Panc1 (cell line): ENCODE measurements around the gene CD22. TPM values are rescaled to one million over a fixed set of nuclear protein-coding genes. Genes with fewer than 3 reads are reported as not detected.

Experiments used
- ATAC-seq: fragments of 200-7000 bp; cut with Tn5 transposase; 2 replicates; pipeline ENCODE4 v1.9.1; 2020; ENCODE audit warnings: mild to moderate bottlenecking, moderate library complexity
- BruUV-seq: library from RNA; stranded (reverse); fragments of 400-500 nt; replicated peaks from 2 replicates; lab custom pipeline; 2021; lab: Mats Ljungman, UMichigan
- CTCF ChIA-PET: fragments of 300-600 bp; sonication (Branson Sonifier 250); formaldehyde crosslinking; loops from one replicate; lab custom pipeline; 2022; ENCODE audit warnings: antibody characterized with exemption; lab: Charles Lee
- POLR2A ChIA-PET: fragments of 300-600 bp; sonication (Branson Sonifier 250); formaldehyde crosslinking; loops from one replicate; lab custom pipeline; 2022; ENCODE audit warnings: antibody characterized with exemption; lab: Charles Lee
- DNase-seq: peaks from one replicate; pipeline ENCODE4 v3.0.0-alpha.2; 2010; ENCODE audit warnings: low read depth, low spot score
- H3K27ac ChIP-seq: 2 replicates; pipeline ENCODE4 v1.5.1; 2011; ENCODE audit warnings: mild to moderate bottlenecking, low read length, inconsistent platforms
- H3K27me3 ChIP-seq: fragments of 200-500 bp; sonication (Bioruptor generic); 2 replicates; pipeline ENCODE4 v1.6.0; 2014; ENCODE audit warnings: low read length, inconsistent platforms; ENCODE audit not compliant: control insufficient read depth, insufficient read depth
- H3K36me3 ChIP-seq: fragments of 200-500 bp; sonication (Bioruptor generic); 2 replicates; pipeline ENCODE4 v1.5.1; 2014; ENCODE audit warnings: inconsistent platforms, mild to moderate bottlenecking, low read length, moderate library complexity; ENCODE audit not compliant: control insufficient read depth, insufficient read depth
- H3K4me1 ChIP-seq: 2 replicates; pipeline ENCODE4 v1.5.1; 2011; ENCODE audit warnings: inconsistent platforms, mild to moderate bottlenecking, low read length, moderate library complexity; ENCODE audit not compliant: control insufficient read depth, insufficient read depth
- H3K4me3 ChIP-seq, 2 experiments: 2 replicates each; pipeline ENCODE4 v1.5.1; 2011 to 2012; ENCODE audit warnings: low read depth in 2 of 2, low read length in 2 of 2, mild to moderate bottlenecking in 2 of 2, inconsistent platforms in 1 of 2, moderate library complexity in 1 of 2
- H3K9me3 ChIP-seq: fragments of 200-500 bp; sonication (Bioruptor generic); 2 replicates; pipeline ENCODE4 v1.5.1; 2014; ENCODE audit warnings: low read depth, mild to moderate bottlenecking, inconsistent platforms, low read length, moderate library complexity; ENCODE audit not compliant: control insufficient read depth, insufficient read depth
- POLR2AphosphoS5 ChIP-seq: IDR thresholded peaks from 2 replicates; pipeline ENCODE4 v1.6.1; 2012; ENCODE audit warnings: mild to moderate bottlenecking, low read depth, low read length, moderate library complexity
- REST ChIP-seq, 2 experiments: IDR thresholded peaks; 2 replicates each; pipeline ENCODE4 v1.6.1; 2011 to 2012; ENCODE audit warnings: low read depth in 2 of 2, control low read depth in 1 of 2, low read length in 1 of 2, mild to moderate bottlenecking in 1 of 2, moderate library complexity in 1 of 2; ENCODE audit not compliant: insufficient read depth in 1 of 2
- SIN3A ChIP-seq: IDR thresholded peaks from 2 replicates; pipeline ENCODE4 v1.6.1; 2012; ENCODE audit warnings: low read depth, mild to moderate bottlenecking, low read length, moderate library complexity, borderline replicate concordance; ENCODE audit not compliant: insufficient read depth
- TCF7L2 ChIP-seq: IDR thresholded peaks from 2 replicates; pipeline ENCODE4 v1.6.1; 2011; ENCODE audit warnings: mild to moderate bottlenecking, low read depth, low read length, inconsistent platforms
- in situ Hi-C: cut with HindIII; loops from 2 replicates; pipeline ENCODE4 v1.10.0; 2016; ENCODE audit warnings: low sequenced_read_pairs, low pct_unique_long_range_greater_than_20kb
- intact Hi-C: fragments of 100-400 bp; cut with micrococcal nuclease; formaldehyde crosslinking; loops from one replicate; pipeline ENCODE4 v1.10.0; 2022; ENCODE audit not compliant: unreplicated experiment
- total RNA-seq: library from RNA; stranded (reverse); gene quantifications from one replicate; pipeline ENCODE4 v1.2.1, GENCODE V29; 2021; ENCODE audit not compliant: unreplicated experiment
- TF ChIP-seq, protein P1 (sequence below): fragments of 450-650 bp; IDR thresholded peaks from 2 replicates; pipeline ENCODE4 v1.5.1; 2017; ENCODE audit warnings: mild to moderate bottlenecking

Gene CD22
- total RNA-seq, 1 experiment from 2014 or later: 0.74 TPM

DNA sequence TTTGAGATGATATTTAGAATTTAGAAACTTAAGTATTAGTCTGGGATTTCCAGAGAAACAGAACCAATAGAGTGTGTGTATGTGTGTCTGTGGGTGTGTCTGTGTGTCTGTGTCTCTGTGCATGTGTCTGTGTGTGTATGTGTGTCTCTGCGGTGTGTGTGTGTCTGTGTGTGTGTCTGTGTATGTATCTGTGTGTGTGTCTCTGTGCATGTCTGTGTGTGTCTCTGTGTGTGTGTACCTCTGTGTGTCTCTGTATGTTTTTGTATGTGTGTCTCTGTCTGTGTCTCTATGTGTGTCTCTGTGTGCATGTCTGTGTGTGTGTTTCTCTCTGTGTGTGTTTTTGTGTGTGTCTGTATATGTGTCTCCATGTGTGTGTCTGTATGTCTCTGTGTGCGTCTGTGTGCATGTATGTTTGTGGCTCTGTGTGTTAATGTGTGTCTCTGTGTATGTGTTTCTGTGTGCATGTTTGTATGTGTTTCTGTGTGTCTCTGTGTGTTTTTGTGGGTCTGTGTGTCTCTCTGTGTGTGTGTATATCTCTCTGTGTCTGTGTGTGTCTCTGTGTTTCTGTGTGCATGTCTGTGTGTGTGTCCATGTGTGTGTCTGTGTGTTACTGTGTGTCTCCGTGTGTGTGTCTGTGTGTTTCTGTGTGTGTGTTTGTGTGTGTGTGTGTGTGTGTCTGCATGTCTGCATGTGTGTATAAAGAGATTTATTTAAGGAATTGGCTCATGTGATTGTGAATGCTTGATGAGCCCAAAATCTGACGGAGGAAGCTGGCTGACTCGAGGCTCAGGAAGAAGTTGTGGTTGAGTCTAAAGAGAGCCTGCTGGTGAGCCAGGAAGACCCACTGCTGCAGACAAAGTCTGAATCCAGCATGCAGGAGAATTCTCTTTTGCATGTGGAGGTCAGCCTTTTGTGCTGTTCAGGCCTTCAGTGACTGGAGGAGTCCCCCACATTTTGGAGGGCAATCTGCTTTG is 64.0 kb downstream of the CD22 start:
- ChIA-PET CTCF (interaction anchor here (0.5 kb wide), 1 partner anchor 14 kb away, joined by 3 read pairs; no protein-coding TSS in a partner anchor), POLR2A (no interaction called here)
- intact Hi-C loops (no loop called here), in situ Hi-C loops (no loop called here)
- no peak overlapping the region for H3K27ac ChIP-seq
- no TSS peak for BruUV-seq
- no peaks in the 10 kb centered on the region for H3K4me1 ChIP-seq
- no peaks in the 10 kb centered on the region for H3K27me3 ChIP-seq
- H3K9me3 ChIP-seq: no peaks in the 10 kb centered on the region
- no peaks in the 10 kb centered on the region for H3K36me3 ChIP-seq
- H3K4me3 ChIP-seq: no peak overlapping the region
- TF ChIP-seq REST (IDR thresholded peaks at IDR 0.05; ENCODE audit: insufficient read depth in 1 of 2, low read depth in 2 of 2, low read length in 1 of 2): no peak
- no peak for TF ChIP-seq POLR2AphosphoS5
- TF ChIP-seq TCF7L2: no peak
- TF ChIP-seq SIN3A: no peak
- TF ChIP-seq, protein P1, sequence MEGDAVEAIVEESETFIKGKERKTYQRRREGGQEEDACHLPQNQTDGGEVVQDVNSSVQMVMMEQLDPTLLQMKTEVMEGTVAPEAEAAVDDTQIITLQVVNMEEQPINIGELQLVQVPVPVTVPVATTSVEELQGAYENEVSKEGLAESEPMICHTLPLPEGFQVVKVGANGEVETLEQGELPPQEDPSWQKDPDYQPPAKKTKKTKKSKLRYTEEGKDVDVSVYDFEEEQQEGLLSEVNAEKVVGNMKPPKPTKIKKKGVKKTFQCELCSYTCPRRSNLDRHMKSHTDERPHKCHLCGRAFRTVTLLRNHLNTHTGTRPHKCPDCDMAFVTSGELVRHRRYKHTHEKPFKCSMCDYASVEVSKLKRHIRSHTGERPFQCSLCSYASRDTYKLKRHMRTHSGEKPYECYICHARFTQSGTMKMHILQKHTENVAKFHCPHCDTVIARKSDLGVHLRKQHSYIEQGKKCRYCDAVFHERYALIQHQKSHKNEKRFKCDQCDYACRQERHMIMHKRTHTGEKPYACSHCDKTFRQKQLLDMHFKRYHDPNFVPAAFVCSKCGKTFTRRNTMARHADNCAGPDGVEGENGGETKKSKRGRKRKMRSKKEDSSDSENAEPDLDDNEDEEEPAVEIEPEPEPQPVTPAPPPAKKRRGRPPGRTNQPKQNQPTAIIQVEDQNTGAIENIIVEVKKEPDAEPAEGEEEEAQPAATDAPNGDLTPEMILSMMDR: no peak
- DNase-seq: no peak
- no peak for ATAC-seq

GRCh38 chr19:35395382-35396199 is 66.6 kb downstream of the CD22 start:
- in situ Hi-C loops: no loop called here
- CTCF ChIA-PET: no interaction called here
- peak; percentile 84 for ATAC-seq

More at GRCh38 chr19:35395382-35396199, 66.6 kb downstream of the CD22 start:
- no peak for TF ChIP-seq POLR2AphosphoS5
- no peak for TF ChIP-seq TCF7L2
- no peak for TF ChIP-seq SIN3A
- no peak for TF ChIP-seq REST (IDR thresholded peaks at IDR 0.05; ENCODE audit: insufficient read depth in 1 of 2, low read depth in 2 of 2, low read length in 1 of 2)
- TF ChIP-seq, protein P1: no peak
- no peak overlapping the region for H3K4me3 ChIP-seq
- intact Hi-C loops: no loop called here
- H3K36me3 ChIP-seq: no peaks in the 10 kb centered on the region
- no peaks in the 10 kb centered on the region for H3K27me3 ChIP-seq
- no TSS peak for BruUV-seq
- H3K9me3 ChIP-seq: no peaks in the 10 kb centered on the region
- no peak overlapping the region for H3K27ac ChIP-seq
- H3K4me1 ChIP-seq: no peaks in the 10 kb centered on the region
- POLR2A ChIA-PET: no interaction called here
- DNase-seq: no peak
